Stimulated activated naive CD4-positive, alpha-beta T cell treated with Interleukin-2 at 50 U/mL for 16 hours (primary cell): Measurements from ENCODE around the gene PRDM2.
"Not testable (repeated sequence)": the region's sequence is repeated elsewhere in the genome, so short reads cannot be mapped to it uniquely, and the experiment has no call there.

Source experiments
- DNase-seq: peaks from one replicate; lab custom pipeline; 2025; lab: John Stamatoyannopoulos, UW

Gene PRDM2, protein sequence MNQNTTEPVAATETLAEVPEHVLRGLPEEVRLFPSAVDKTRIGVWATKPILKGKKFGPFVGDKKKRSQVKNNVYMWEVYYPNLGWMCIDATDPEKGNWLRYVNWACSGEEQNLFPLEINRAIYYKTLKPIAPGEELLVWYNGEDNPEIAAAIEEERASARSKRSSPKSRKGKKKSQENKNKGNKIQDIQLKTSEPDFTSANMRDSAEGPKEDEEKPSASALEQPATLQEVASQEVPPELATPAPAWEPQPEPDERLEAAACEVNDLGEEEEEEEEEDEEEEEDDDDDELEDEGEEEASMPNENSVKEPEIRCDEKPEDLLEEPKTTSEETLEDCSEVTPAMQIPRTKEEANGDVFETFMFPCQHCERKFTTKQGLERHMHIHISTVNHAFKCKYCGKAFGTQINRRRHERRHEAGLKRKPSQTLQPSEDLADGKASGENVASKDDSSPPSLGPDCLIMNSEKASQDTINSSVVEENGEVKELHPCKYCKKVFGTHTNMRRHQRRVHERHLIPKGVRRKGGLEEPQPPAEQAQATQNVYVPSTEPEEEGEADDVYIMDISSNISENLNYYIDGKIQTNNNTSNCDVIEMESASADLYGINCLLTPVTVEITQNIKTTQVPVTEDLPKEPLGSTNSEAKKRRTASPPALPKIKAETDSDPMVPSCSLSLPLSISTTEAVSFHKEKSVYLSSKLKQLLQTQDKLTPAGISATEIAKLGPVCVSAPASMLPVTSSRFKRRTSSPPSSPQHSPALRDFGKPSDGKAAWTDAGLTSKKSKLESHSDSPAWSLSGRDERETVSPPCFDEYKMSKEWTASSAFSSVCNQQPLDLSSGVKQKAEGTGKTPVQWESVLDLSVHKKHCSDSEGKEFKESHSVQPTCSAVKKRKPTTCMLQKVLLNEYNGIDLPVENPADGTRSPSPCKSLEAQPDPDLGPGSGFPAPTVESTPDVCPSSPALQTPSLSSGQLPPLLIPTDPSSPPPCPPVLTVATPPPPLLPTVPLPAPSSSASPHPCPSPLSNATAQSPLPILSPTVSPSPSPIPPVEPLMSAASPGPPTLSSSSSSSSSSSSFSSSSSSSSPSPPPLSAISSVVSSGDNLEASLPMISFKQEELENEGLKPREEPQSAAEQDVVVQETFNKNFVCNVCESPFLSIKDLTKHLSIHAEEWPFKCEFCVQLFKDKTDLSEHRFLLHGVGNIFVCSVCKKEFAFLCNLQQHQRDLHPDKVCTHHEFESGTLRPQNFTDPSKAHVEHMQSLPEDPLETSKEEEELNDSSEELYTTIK (N-terminal part only)

DNA sequence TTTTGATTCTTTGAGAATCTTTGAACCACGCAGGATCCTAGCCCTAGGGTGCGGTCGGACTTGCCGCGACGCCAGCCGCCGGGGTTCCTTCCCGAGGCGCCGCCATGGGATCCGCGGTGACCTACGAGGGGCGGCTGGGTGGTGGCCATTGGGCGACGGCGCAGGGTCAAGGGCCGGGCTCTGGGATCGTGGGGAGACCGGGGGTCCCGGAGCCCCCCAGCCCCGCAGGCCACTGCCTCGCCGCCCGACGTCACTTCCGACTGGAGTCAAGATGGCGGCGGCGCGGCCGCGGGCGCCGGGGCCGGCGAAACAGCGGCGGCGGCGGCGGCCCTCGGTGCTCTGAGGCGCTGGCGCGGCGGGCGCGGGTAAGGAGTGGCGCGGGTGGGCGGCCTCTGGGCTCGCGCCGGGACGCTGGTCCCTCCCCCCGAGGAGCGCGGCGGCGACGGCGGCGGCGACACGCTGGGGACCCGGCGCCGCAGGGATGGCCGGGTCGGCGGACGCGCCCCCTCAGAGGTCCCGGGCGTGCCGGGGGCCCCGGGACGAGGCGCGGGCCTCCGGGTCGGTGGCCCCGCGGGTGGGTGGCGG is at the start of gene PRDM2:
Gene PRDM2, plus strand, starts transcription at position 253 of the 585 bp plus-strand sequence. CDS start 15,418 bp downstream, outside the sequence.
- peak; percentile 63 for DNase-seq

DNA sequence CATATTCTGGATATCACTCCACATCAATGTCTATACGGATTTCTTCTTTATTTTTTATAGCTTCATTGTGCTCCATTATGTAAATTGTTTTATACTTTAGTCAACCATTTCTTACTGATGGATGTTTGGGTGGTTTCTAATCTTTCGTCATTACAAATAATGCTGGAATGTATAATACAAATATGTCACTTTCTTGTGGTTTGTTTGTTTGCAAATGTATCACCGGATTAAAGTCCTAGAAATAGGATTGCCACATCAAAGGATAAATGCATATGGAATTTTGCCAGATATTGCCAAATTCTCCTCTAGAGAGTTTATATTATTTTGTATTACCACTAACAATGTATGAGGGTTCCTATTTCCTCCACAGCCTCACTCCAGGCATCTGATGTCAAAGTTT is 48.7 kb upstream of the PRDM2 start:
- DNase-seq = no peak

DNA sequence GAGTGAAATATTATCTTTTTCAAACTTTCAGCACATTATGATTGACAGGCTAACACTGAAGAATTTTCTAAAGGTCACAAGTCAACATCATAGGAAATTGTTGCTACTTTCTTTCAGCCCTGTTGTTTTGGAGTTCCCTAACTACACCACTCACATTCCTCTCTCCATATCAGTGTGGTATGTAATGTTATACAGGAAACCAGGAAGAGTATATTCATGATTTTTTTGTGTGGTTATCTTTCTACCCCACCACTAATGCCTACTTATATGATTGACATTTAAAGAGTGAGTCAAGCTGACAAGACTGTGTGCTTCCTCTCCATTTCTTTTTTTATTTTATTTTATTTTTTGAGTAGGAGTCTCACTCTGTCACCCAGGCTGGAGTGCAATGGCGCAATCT is 47.8 kb upstream of the PRDM2 start:
- DNase-seq = no peak

DNA sequence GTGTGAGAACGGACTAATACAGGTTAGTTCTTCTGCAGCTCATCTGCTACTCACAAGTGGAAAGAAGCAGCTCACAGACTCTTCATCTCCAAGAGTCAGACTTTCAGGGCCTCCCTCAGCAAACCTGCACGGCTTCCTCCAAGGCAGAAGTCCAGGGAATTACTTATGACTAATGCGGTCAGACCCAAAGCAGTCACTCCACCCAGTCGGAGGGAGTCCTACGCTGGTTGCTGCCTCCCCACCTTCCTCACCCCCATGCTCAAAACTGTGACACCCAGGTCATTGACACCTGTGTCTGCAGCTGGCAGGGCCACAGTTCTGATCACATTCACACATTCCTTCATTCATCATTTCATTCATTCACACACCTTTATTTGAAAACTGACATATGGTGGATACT is 38.4 kb upstream of the PRDM2 start:
- DNase-seq = no peak

DNA sequence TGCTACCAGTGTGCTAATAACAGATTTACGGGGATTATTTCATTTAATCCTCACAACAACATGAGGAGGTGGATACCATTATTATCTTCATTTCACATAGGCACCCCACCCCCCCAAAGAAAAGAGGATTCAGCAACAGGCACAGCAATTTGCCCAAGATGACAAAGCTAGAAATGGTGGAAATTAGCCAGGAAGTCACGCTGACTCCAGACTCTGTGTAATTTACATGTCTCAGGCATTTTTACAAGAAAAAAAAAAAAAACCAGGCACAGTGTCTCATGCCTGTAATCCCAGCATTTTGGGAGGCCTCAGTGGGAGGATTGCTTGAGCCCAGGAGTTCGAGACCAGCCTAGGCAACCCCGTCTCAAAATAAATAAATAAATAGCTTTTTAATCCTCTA is 37.5 kb upstream of the PRDM2 start:
- no peak for DNase-seq

DNA sequence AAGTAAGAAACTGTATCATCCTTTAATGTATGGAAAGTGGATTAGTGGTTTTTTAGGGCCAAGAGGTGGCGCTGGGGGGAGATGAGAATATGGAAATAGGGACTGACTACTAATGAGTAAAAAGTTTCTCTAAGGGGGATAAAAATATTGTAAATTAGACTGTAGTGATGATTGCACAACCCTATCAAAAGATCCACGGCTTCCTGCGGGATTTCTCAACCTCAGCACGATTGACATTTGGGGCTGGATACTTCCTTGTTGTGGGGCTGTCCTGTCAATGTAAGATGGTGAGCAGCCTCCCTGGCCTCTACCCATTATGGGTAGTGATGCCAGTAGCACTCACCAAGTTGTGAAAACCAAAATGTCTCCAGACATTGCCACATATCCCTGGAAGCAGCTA is 36.0 kb upstream of the PRDM2 start:
- no peak for DNase-seq

DNA sequence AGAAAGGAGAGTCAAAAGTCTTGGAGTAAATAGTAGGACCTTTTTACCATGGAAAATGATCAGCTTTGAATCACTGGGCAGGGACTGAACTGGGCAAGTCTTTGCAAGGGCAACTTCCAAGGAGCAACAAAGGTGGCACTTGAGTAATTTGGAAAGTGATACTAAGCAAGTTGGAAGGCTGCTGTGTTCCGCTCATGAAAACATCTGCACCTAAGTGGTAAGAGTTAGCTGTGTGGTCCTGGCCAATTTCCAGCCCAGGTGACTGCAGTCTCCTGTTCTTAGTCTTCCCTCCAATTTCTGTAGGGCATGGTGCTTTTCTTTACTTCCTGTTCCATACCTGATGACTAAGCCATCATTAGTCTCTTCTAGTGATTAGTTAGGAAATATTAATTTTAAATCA is 35.5 kb upstream of the PRDM2 start:
- DNase-seq = no peak

DNA sequence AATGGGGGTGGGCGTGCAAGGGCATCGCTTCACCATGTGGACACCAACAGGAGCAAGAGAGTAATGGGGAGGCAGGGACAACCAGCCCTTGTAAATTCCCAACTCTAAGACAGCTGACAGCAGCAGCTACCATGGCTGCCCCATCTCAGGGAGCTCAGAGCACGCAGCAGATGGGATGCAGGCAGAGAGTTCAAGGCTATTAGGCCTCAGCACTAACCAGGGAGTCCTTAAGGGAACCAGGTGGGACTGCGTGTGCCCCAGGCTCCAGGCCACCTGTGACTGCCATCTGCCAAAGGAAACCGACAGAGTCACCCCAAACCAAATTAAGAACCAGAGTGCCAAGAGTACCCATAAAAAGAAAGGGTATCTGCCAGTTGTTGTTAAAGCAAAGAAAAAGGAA is 33.7 kb upstream of the PRDM2 start:
- no peak for DNase-seq

DNA sequence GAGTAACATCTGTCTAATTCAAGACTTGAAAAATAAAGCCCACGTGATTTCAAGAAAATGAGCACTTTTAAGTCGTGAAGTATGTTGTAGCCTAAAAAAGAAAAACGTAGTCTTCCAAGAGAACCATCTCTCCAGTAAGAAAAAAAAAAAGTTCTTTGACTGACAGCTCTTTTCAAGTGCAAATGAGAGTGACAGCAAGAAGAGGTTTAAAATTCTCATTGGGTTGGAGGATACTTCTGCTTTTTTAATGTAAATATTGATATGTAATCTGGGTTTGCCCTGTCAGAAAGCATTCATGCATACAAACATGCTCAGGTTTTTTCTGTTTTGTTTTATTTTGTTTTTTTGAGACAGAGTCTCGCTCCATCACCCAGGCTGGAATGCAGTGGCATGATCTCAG is 32.3 kb upstream of the PRDM2 start:
- DNase-seq = no peak

DNA sequence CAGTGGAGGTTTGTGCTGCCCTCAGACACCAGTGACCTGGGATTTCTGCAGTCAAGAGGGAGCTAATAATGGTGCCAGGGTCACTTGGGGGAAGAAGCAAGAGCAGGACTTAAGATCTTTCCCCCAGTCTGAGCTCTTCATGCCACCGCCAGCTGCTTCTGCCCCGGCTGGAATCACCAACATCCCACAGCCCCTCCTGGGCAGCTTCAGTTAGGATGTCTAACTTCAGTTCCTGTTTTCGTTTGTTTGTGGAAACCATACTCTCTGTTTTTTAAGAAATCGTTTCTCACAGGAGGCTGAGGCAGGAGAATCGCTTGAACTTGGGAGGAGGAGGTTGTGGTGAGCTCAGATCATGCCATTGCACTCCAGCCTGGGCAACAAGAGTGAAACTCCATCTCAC is 25.6 kb upstream of the PRDM2 start:
- DNase-seq = no peak

DNA sequence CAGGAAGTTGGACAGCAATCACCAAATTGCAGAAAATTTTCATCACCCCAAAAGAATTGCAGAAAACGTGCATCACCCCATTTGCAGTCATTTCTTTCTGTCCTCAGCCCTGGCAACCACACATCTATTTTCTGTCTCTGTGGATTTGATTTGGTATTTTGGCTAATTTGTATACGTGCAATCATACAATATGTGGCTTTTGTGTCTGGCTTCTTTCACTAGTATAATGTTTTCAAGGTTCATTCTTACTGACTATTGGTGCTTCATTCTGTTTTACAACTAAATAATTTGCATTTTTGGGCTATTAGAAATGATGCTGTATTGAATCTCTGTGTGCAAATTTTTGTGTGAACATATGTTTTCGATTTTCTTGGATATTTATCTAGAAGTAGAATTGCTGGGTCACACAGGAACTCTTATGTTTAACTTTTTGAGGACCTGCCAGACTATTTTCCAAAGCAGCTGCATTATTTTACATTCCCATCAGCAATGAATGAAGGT is 24.8 kb upstream of the PRDM2 start:
- DNase-seq = no peak

DNA sequence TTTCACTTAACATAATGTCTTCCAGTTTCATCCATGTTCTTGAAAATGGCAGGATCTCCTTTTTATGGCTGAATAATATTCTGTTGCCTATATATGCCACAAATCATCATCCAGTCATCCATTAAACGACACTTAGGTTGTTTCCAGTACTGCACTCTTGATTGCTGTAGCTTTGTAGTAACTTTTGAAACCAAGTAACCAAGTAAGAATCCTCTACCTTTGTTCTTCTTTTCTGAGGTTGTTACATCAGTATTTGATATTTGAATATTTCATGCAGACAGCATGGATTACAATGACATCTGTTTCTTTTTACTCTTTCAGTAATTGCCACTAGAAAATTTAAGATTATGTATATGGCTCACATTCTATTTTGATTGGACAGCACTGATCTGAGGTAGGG is 22.1 kb upstream of the PRDM2 start:
- DNase-seq = no peak

DNA sequence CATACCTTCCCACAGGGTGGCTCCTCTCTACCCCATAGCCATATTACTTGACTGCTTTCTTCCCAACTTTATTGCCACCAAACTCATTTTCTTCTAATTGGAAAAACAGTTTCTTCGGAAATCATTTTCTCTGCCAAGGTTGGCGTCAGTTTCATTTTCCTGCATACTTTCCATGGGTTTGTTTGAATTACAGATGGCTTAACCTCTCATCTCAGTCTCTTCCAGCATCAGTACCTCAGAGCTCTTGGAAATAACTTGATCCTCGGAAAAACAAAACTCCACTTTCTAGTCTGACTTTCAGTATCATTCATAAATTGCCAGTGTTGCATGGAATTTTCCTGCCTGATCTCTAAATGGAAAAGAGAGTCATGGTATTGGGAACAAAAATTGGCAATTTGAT is 20.3 kb upstream of the PRDM2 start:
- DNase-seq = no peak

DNA sequence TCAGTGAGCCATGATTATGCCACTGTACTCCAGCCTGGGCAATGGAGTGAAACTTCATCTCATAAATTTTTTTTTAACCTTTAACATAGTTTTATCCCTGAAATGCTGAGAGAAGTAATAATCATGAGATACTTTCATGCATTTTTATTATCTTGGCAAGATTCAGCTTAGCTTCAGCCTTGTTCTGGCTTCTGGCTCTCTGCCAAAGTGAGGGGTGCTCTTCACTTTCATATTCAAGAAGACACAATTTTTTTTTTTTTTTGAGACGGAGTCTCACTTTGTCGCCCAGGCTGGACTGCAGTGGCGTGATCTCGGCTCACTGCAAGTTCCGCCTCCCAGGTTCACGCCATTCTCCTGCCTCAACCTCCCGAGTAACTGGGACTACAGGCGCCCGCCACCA is 19.4 kb upstream of the PRDM2 start:
- not testable (repeated sequence) for DNase-seq

DNA sequence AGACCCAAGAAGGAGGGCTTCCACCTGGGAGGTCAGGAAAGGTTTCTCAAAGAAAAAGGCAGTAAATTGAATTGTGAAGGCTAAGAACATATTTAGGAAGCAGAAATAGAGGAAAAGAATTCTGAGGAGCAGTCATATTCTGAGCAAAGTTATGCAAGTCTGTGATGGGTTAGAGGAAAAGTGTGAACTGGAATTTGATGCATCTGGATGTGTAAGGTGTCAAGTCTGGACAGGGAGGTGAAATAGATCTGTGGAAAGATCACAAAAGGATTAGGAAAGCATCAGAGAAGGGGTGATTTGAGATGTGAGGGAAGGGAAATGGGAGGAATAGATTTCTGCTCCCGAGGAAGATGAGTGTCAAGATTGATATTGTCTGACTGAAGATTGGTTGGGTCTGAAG is 18.1 kb upstream of the PRDM2 start:
- DNase-seq = no peak

DNA sequence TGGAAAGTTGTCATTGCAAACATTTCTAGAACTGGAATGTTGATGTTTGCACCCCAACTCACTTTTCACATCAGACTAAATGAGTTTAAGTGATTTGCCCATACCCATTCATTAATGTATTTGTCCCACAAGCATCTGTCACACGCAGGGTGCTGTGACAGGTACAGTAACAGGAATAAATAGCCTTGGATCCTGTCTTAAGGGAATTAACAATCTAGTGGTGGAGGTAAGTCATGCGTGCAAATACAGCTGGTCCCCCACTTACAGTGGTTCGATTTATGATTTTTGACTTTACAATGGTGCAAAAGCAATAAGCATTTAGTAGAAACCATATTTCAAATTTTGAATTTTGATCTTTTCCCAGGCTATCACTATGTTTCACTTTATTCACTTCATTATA is 17.5 kb upstream of the PRDM2 start:
- DNase-seq = no peak

DNA sequence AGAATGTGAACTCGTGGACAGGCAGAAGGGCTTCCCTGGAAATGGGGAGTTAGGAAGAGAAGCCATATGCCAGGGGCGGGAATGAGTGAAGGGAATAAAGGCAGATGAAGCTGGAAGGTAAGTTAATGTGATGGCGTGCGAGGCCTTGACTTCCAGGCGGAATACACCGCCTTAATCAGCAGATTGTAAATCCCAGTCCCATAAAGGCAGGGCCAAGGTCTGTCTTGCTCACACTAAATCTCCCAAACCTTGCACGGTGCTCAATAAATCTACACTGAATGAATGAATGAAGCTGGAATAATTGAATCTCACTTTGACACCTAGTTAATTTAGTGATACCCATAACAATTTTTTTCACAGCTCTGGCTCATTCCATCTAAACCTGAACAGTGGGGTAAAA is 16.8 kb upstream of the PRDM2 start:
- DNase-seq = no peak

DNA sequence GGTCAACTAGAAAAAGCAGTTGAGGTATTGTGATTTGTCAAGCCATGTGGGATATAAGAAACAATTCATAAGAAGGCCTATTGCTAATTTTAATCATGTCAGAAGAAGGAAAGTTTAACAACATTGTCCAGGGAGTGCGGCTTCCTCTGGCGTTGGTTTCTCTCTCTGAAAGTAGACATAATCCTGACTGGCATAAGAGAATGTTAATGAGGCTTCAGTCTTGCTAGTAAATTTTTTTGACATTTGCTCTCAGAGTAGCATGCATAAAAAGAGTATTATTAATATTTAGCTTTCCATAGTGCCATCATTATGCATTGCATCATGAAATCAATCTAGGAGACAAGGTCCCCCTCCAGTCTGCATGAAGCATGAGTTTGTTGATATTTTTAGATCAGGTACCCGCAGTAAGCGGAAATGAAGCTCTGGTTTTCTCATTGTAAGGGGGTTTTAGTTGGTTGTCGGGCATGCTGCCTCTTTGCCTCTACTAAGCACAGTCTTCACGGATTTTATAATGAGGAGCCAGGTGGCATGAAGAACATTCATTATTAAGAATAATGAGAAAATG is 12.8 kb upstream of the PRDM2 start:
- no peak for DNase-seq

DNA sequence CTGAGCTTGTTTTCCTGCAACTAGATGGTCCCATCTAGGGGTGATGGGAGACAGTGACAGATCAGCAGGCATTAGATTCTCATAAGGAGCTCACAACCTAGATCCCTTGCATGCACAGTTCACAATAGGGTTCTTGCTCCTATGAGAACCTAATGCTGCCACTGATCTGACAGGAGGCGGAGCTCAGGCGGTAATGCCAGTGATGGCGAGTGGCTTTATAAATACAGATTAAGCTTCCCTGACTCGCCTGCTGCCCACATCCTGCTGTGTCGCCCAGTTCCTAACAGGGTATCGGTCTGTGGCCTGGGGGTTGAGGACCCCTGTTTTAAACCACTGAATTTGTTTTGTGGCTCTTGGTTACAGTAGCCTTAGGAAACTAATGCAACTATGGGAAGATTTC is 6.9 kb upstream of the PRDM2 start:
- not testable (repeated sequence) for DNase-seq

DNA sequence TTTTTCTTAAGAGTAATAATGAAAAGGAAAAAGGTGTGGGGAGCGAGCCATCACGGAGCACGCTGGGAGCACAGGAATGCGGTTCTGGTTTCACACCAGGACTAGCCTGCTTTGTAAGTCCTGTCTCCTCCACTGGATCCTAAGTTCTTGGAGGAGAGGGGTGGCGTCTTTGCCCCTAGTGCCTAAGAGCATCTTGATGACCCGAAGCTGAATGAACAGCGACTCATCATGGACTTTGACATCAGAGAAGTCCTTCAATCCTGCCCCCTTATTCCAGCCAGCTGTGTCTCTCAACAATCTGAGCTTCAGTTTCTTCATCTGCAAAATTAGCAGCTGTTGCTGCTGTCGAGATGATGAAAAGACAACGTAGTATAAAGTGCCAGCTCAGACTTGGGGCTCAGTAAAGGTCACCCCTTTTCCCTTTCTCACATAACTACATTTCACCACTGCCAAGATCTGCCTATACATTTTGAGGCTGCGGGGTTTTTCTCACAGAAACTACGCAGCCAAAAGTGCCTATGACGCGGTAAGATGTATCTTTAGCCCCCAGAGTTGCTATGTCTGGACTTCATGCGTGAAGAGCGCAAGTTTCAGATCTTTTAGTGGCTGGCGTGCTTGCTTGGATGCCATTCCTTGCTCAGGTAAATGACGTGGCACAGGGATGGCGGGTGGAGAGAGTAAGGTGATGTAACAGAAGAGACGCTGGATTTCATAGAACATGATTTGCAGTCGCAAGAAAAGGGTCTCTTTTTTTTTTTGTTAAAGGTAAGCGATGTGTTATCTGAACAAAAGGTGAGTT is 4.9 kb upstream of the PRDM2 start:
- DNase-seq = no peak

DNA sequence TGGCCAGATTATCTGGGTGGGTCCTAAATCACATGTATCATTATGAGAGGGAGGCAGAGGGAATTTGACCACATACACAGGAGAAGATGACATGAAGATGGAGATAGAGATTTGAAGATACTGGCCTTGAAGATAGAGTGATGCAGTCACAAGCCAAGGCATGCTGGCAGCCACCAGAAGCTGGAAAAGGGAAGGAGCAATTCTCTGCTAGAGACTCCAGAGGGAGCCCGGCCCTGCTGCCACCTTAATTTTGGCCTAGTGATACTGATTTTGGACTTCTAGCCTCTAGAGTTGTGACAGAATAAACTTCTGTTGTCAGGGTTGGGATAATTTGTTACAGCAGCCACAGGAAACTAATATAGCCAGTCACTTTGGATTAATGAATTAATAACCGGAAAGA is 2.2 kb upstream of the PRDM2 start:
- DNase-seq = no peak
